ENCODE results near the gene CENPE. TPM values are rescaled to one million over a fixed set of nuclear protein-coding genes. Genes with fewer than 3 reads are reported as not detected.
"Not testable (repeated sequence)": the region's sequence is repeated elsewhere in the genome, so short reads cannot be mapped to it uniquely, and the experiment has no call there.

The CENPE gene
- polyA plus RNA-seq, 1 donor (not counting 4 experiments of a cell fraction or from before 2014, with no cell fraction given), result 6.1 TPM

DNA sequence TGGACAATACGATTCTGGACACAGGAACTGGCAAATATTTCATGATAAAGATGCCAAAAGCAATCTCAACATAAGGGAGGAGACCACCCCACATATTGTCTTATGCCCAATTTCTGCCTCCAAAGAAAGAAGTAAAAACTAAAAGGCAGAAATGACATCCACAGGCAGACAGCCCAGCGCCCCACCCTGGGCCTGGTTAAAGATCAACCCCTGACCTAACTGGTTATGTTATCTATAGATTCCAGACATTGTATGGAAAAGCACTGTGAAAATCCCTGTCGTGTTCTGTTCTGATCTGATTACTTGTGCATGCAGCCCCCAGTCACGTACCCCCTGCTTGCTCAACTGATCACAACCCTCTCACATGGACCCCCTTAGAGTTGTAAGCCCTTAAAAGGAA lies 25.4 kb upstream of the CENPE start:
- H3K9me3 ChIP-seq (ENCODE audit: control insufficient read depth, low read depth, low read length); H3K4me3 ChIP-seq (ENCODE audit: control insufficient read depth in 2 of 3, extremely low read depth in 1 of 3, insufficient read depth in 2 of 3, low read depth in 1 of 3, low read length in 3 of 3); H3K27me3 ChIP-seq (ENCODE audit: control insufficient read depth, extremely low read depth, insufficient read depth, low read length); H3K27ac ChIP-seq (ENCODE audit: control insufficient read depth, insufficient read depth, low read length); H2AFZ ChIP-seq (ENCODE audit: control insufficient read depth, low read length); H4K20me1 ChIP-seq (ENCODE audit: control insufficient read depth, extremely low read depth, insufficient read depth, low read length); H3K9ac ChIP-seq (ENCODE audit: control insufficient read depth, extremely low read depth, insufficient read depth, low read length); H3K4me1 ChIP-seq (ENCODE audit: control insufficient read depth, extremely low read depth, insufficient read depth, low read length); H3K9me1 ChIP-seq (ENCODE audit: control insufficient read depth, extremely low read depth, insufficient read depth, low read length); H3K4me2 ChIP-seq (ENCODE audit: control insufficient read depth, extremely low read depth, insufficient read depth, low read depth, low read length); H3K79me2 ChIP-seq (ENCODE audit: control insufficient read depth, insufficient read depth, low read length); H3K36me3 ChIP-seq (ENCODE audit: control insufficient read depth in 2 of 2, extremely low read depth in 1 of 2, insufficient read depth in 2 of 2, low read length in 2 of 2); DNase-seq (ENCODE audit: low read depth, low spot score); FAIRE-seq; dilution Hi-C loops (cut with MboI; ENCODE audit: extremely low pct_ligation_motif_present, low sequenced_read_pairs): not testable (repeated sequence)

DNA sequence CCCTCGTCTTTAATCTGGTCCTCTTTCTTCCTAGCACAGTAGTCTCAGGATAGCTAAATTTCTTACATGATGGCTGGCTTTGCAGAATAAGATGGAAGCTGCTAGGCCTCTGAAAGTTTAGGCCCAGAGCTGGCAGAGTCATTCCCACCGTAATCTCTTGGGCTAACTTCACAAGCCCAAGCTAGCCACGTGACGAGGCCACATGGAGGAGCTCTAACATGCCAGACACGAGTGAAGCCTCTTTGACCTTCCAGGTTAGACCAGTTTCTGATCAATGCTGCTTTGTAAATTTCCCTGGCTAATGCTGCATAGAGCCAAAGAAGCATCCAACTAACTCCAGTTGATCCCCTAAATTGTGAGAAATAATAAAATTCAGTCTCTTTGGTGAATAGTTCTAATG lies 9.5 kb upstream of the CENPE start:
- no peaks in the 10 kb centered on the region for H3K36me3 ChIP-seq (ENCODE audit: control insufficient read depth in 2 of 2, extremely low read depth in 1 of 2, insufficient read depth in 2 of 2, low read length in 2 of 2)
- H2AFZ ChIP-seq (ENCODE audit: control insufficient read depth, low read length), result no peak overlapping the region
- H3K9ac ChIP-seq (ENCODE audit: control insufficient read depth, extremely low read depth, insufficient read depth, low read length), result no peak overlapping the region
- H3K4me3 ChIP-seq (ENCODE audit: control insufficient read depth in 2 of 3, extremely low read depth in 1 of 3, insufficient read depth in 2 of 3, low read depth in 1 of 3, low read length in 3 of 3), result no peak overlapping the region
- dilution Hi-C loops (cut with MboI; ENCODE audit: extremely low pct_ligation_motif_present, low sequenced_read_pairs), result no loop called here
- no peaks in the 10 kb centered on the region for H3K27me3 ChIP-seq (ENCODE audit: control insufficient read depth, extremely low read depth, insufficient read depth, low read length)
- no peaks in the 10 kb centered on the region for H3K9me1 ChIP-seq (ENCODE audit: control insufficient read depth, extremely low read depth, insufficient read depth, low read length)
- H3K4me2 ChIP-seq (ENCODE audit: control insufficient read depth, extremely low read depth, insufficient read depth, low read depth, low read length), result no peak overlapping the region
- TF ChIP-seq, protein P1, sequence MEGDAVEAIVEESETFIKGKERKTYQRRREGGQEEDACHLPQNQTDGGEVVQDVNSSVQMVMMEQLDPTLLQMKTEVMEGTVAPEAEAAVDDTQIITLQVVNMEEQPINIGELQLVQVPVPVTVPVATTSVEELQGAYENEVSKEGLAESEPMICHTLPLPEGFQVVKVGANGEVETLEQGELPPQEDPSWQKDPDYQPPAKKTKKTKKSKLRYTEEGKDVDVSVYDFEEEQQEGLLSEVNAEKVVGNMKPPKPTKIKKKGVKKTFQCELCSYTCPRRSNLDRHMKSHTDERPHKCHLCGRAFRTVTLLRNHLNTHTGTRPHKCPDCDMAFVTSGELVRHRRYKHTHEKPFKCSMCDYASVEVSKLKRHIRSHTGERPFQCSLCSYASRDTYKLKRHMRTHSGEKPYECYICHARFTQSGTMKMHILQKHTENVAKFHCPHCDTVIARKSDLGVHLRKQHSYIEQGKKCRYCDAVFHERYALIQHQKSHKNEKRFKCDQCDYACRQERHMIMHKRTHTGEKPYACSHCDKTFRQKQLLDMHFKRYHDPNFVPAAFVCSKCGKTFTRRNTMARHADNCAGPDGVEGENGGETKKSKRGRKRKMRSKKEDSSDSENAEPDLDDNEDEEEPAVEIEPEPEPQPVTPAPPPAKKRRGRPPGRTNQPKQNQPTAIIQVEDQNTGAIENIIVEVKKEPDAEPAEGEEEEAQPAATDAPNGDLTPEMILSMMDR (optimal IDR thresholded peaks at IDR 0.05 in 1 of 3, IDR thresholded peaks at IDR 0.05 in 1 of 3, conservative IDR thresholded peaks at IDR 0.05 in 1 of 3; ENCODE audit: extremely low read depth in 1 of 3, insufficient read depth in 2 of 3, low read length in 3 of 3), result peak; percentile 11 to 48 (median 15)
- TF ChIP-seq EZH2 (IDR thresholded peaks at IDR 0.05; ENCODE audit: low read length), result no peak
- no peaks in the 10 kb centered on the region for H3K9me3 ChIP-seq (ENCODE audit: control insufficient read depth, low read depth, low read length)
- no peak overlapping the region for H3K27ac ChIP-seq (ENCODE audit: control insufficient read depth, insufficient read depth, low read length)
- H3K4me1 ChIP-seq (ENCODE audit: control insufficient read depth, extremely low read depth, insufficient read depth, low read length), result no peaks in the 10 kb centered on the region
- DNase-seq (ENCODE audit: low read depth, low spot score) (no peak), FAIRE-seq (no peak)
- H3K79me2 ChIP-seq (ENCODE audit: control insufficient read depth, insufficient read depth, low read length), result no peaks in the 10 kb centered on the region
- H4K20me1 ChIP-seq (ENCODE audit: control insufficient read depth, extremely low read depth, insufficient read depth, low read length), result no peaks in the 10 kb centered on the region

DNA sequence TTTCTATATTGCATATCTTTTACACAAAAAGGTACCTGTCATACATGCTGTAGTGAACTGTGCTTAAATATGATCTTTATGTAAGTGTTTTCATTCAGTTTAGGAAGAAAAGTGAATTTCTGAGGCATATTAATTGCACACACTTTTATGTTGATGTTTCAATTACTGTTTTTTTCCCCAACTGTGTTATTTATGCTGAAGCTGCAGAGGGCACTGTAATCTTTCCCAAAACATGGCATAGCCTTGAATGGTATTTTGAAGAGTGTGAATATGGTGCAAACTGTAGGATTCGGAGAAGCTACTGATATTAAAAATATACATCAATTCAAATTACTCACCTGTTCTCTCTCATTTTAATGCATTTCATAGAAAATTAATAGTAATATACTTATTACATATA lies 6.0 kb upstream of the CENPE start:
- Histone ChIP-seq H4K20me1 (ENCODE audit: control insufficient read depth, extremely low read depth, insufficient read depth, low read length) (no peaks in the 10 kb centered on the region), H3K36me3 (ENCODE audit: control insufficient read depth in 2 of 2, extremely low read depth in 1 of 2, insufficient read depth in 2 of 2, low read length in 2 of 2) (no peaks in the 10 kb centered on the region), H3K27ac (ENCODE audit: control insufficient read depth, insufficient read depth, low read length) (no peak overlapping the region), H3K27me3 (ENCODE audit: control insufficient read depth, extremely low read depth, insufficient read depth, low read length) (no peaks in the 10 kb centered on the region), H3K9me3 (ENCODE audit: control insufficient read depth, low read depth, low read length) (no peaks in the 10 kb centered on the region), H3K4me1 (ENCODE audit: control insufficient read depth, extremely low read depth, insufficient read depth, low read length) (no peaks in the 10 kb centered on the region), H3K9me1 (ENCODE audit: control insufficient read depth, extremely low read depth, insufficient read depth, low read length) (no peaks in the 10 kb centered on the region), H3K4me3 (ENCODE audit: control insufficient read depth in 2 of 3, extremely low read depth in 1 of 3, insufficient read depth in 2 of 3, low read depth in 1 of 3, low read length in 3 of 3) (no peak overlapping the region), H2AFZ (ENCODE audit: control insufficient read depth, low read length) (no peak overlapping the region), H3K79me2 (ENCODE audit: control insufficient read depth, insufficient read depth, low read length) (no peaks in the 10 kb centered on the region), H3K4me2 (ENCODE audit: control insufficient read depth, extremely low read depth, insufficient read depth, low read depth, low read length) (no peak overlapping the region), H3K9ac (ENCODE audit: control insufficient read depth, extremely low read depth, insufficient read depth, low read length) (no peak overlapping the region)
- FAIRE-seq, result no peak
- DNase-seq (ENCODE audit: low read depth, low spot score), result no peak
- TF ChIP-seq, protein P1 (optimal IDR thresholded peaks at IDR 0.05 in 1 of 3, IDR thresholded peaks at IDR 0.05 in 1 of 3, conservative IDR thresholded peaks at IDR 0.05 in 1 of 3; ENCODE audit: extremely low read depth in 1 of 3, insufficient read depth in 2 of 3, low read length in 3 of 3), result peak in 2 of 3 experiments; percentile 29 to 37
- TF ChIP-seq EZH2 (IDR thresholded peaks at IDR 0.05; ENCODE audit: low read length), result no peak
- dilution Hi-C loops (cut with MboI; ENCODE audit: extremely low pct_ligation_motif_present, low sequenced_read_pairs), result no loop called here

Measured in keratinocyte (primary cell).